Measurements from ENCODE around the gene PACSIN1.

The PACSIN1 gene

GRCh38 chr6:34563513-34563870 is 97.6 kb downstream of the PACSIN1 start:
- TF ChIP-seq TARDBP (IDR thresholded peaks at IDR 0.05): no peak
- no peak for DNase-seq (ENCODE audit: extremely low spot score)
- ChIA-PET CTCF (interaction anchor here (0.6 to 1.1 kb wide), 2 partner anchors 210 to 814 kb away, joined by 3 to 4 read pairs; no protein-coding TSS in a partner anchor), POLR2A (no interaction called here)

GRCh38 chr6:34564181-34564580 is 98.3 kb downstream of the PACSIN1 start:
- no peak for TF ChIP-seq FOXM1 (IDR thresholded peaks at IDR 0.05; ENCODE audit: borderline replicate concordance)
- no peak for TF ChIP-seq SP1 (IDR thresholded peaks at IDR 0.05)
- no peak for TF ChIP-seq BHLHE40 (IDR thresholded peaks at IDR 0.05; ENCODE audit: borderline replicate concordance)
- no peak for TF ChIP-seq L3MBTL2 (conservative IDR thresholded peaks at IDR 0.05)
- TF ChIP-seq SUZ12 (IDR thresholded peaks at IDR 0.05): no peak
- no peak for TF ChIP-seq ZNF384 (IDR thresholded peaks at IDR 0.05)
- TF ChIP-seq NFRKB (IDR thresholded peaks at IDR 0.05): no peak
- ChIA-PET POLR2A (no interaction called here), CTCF (interaction anchor here (0.6 to 0.8 kb wide), 2 partner anchors 210 to 428 kb away, joined by 3 read pairs; no protein-coding TSS in a partner anchor)
- no peak for DNase-seq (ENCODE audit: extremely low spot score)

GRCh38 chr6:34565722-34566137 is 99.9 kb downstream of the PACSIN1 start:
- no peak for TF ChIP-seq FOXK2 (IDR thresholded peaks at IDR 0.05)
- TF ChIP-seq TARDBP (IDR thresholded peaks at IDR 0.05): no peak
- no peak for TF ChIP-seq BHLHE40 (IDR thresholded peaks at IDR 0.05; ENCODE audit: borderline replicate concordance)
- TF ChIP-seq NFRKB (IDR thresholded peaks at IDR 0.05): no peak
- no peak for TF ChIP-seq FOXM1 (IDR thresholded peaks at IDR 0.05; ENCODE audit: borderline replicate concordance)
- TF ChIP-seq ARNT (IDR thresholded peaks at IDR 0.05): no peak
- no peak for TF ChIP-seq HDGF (IDR thresholded peaks at IDR 0.05; ENCODE audit: borderline replicate concordance)
- TF ChIP-seq ELF4 (IDR thresholded peaks at IDR 0.05): no peak
- TF ChIP-seq SUZ12 (IDR thresholded peaks at IDR 0.05): no peak
- TF ChIP-seq LEF1 (IDR thresholded peaks at IDR 0.05; ENCODE audit: borderline replicate concordance): no peak
- no peak for TF ChIP-seq CTBP1 (IDR thresholded peaks at IDR 0.05; ENCODE audit: borderline replicate concordance)
- TF ChIP-seq L3MBTL2 (conservative IDR thresholded peaks at IDR 0.05): no peak
- no peak for TF ChIP-seq SP1 (IDR thresholded peaks at IDR 0.05)
- no peak for TF ChIP-seq ZNF384 (IDR thresholded peaks at IDR 0.05)
- no peak for TF ChIP-seq FOXA1 (IDR thresholded peaks at IDR 0.05)
- TF ChIP-seq PKNOX1 (IDR thresholded peaks at IDR 0.05): no peak
- ChIA-PET POLR2A (no interaction called here), CTCF (no interaction called here)
- DNase-seq (ENCODE audit: extremely low spot score): no peak

GRCh38 chr6:34566830-34567546 is 101.1 kb downstream of the PACSIN1 start:
- TF ChIP-seq SUZ12 (IDR thresholded peaks at IDR 0.05): no peak
- TF ChIP-seq LEF1 (IDR thresholded peaks at IDR 0.05; ENCODE audit: borderline replicate concordance): no peak
- no peak for TF ChIP-seq ARNT (IDR thresholded peaks at IDR 0.05)
- TF ChIP-seq BHLHE40 (IDR thresholded peaks at IDR 0.05; ENCODE audit: borderline replicate concordance): no peak
- TF ChIP-seq SP1 (IDR thresholded peaks at IDR 0.05): no peak
- no peak for TF ChIP-seq HDGF (IDR thresholded peaks at IDR 0.05; ENCODE audit: borderline replicate concordance)
- TF ChIP-seq TARDBP (IDR thresholded peaks at IDR 0.05): no peak
- TF ChIP-seq ELF4 (IDR thresholded peaks at IDR 0.05): no peak
- no peak for TF ChIP-seq L3MBTL2 (conservative IDR thresholded peaks at IDR 0.05)
- DNase-seq (ENCODE audit: extremely low spot score): no peak
- ChIA-PET POLR2A (no interaction called here), CTCF (no interaction called here)

- CTCF ChIA-PET: interaction anchor here (0.6 kb wide), 1 partner anchor 40 kb away, joined by 3 read pairs; no protein-coding TSS in a partner anchor
- POLR2A ChIA-PET: no interaction called here
- TF ChIP-seq ARNT (IDR thresholded peaks at IDR 0.05): no peak
- no peak for TF ChIP-seq LEF1 (IDR thresholded peaks at IDR 0.05; ENCODE audit: borderline replicate concordance)
- no peak for DNase-seq (ENCODE audit: extremely low spot score)
Measured at GRCh38 chr6:34568341-34569201, 102.7 kb downstream of the PACSIN1 start.

GRCh38 chr6:34569361-34569973 is 103.6 kb downstream of the PACSIN1 start:
- TF ChIP-seq ZNF384 (IDR thresholded peaks at IDR 0.05): no peak
- TF ChIP-seq FOXK2 (IDR thresholded peaks at IDR 0.05): no peak
- TF ChIP-seq NFRKB (IDR thresholded peaks at IDR 0.05): no peak
- no peak for TF ChIP-seq ELF4 (IDR thresholded peaks at IDR 0.05)
- TF ChIP-seq L3MBTL2 (conservative IDR thresholded peaks at IDR 0.05): no peak
- no peak for TF ChIP-seq SP1 (IDR thresholded peaks at IDR 0.05)
- no peak for TF ChIP-seq SUZ12 (IDR thresholded peaks at IDR 0.05)
- TF ChIP-seq FOXA1 (IDR thresholded peaks at IDR 0.05): no peak
- TF ChIP-seq PKNOX1 (IDR thresholded peaks at IDR 0.05): no peak
- no peak for TF ChIP-seq LEF1 (IDR thresholded peaks at IDR 0.05; ENCODE audit: borderline replicate concordance)
- TF ChIP-seq HDGF (IDR thresholded peaks at IDR 0.05; ENCODE audit: borderline replicate concordance): no peak
- TF ChIP-seq BHLHE40 (IDR thresholded peaks at IDR 0.05; ENCODE audit: borderline replicate concordance): no peak
- TF ChIP-seq TARDBP (IDR thresholded peaks at IDR 0.05): no peak
- no peak for TF ChIP-seq CTBP1 (IDR thresholded peaks at IDR 0.05; ENCODE audit: borderline replicate concordance)
- no peak for TF ChIP-seq FOXM1 (IDR thresholded peaks at IDR 0.05; ENCODE audit: borderline replicate concordance)
- TF ChIP-seq ARNT (IDR thresholded peaks at IDR 0.05): no peak
- CTCF ChIA-PET: no interaction called here
- POLR2A ChIA-PET: interaction anchor here (0.6 kb wide), 1 partner anchor 538 kb away, joined by 3 read pairs; no protein-coding TSS in a partner anchor
- no peak for DNase-seq (ENCODE audit: extremely low spot score)
